HEK293 (cell line): ENCODE data around the gene KCNAB2.

ENCODE experiments used
- CTCF ChIA-PET: fragments of 350-600 bp; formaldehyde crosslinking; extraction: SDS; loops from one replicate; lab custom pipeline; 2021; ENCODE audit warnings: antibody characterized with exemption; lab: Yijun Ruan, JAX
- POLR2A ChIA-PET: fragments of 300-600 bp; formaldehyde crosslinking; extraction: SDS; loops from one replicate; lab custom pipeline; 2020; ENCODE audit warnings: antibody characterized with exemption, inconsistent platforms; lab: Yijun Ruan, JAX
- H3K27ac ChIP-seq: fragments of 200-500 bp; sonication (Bioruptor generic); 2 replicates; pipeline ENCODE4 v1.5.1; 2014; ENCODE audit warnings: low read depth, low read length, control low read depth, inconsistent platforms; ENCODE audit errors: extremely low read depth
- H3K36me3 ChIP-seq, 2 experiments: fragments of 200-500 bp in 1 of 2; sonication (Bioruptor generic) in 1 of 2; 1 replicate in 1 of 2; 2 replicates in 1 of 2; pipeline ENCODE4 v1.5.1; 2014 to 2017; ENCODE audit warnings: inconsistent platforms in 2 of 2, low read length in 2 of 2; ENCODE audit not compliant: control insufficient read depth in 2 of 2, insufficient read depth in 1 of 2
- H3K4me1 ChIP-seq: fragments of 200-500 bp; sonication (Bioruptor generic); 2 replicates; pipeline ENCODE4 v1.5.1; 2014; ENCODE audit warnings: mild to moderate bottlenecking, low read length, inconsistent platforms; ENCODE audit not compliant: control insufficient read depth, insufficient read depth
- H3K4me3 ChIP-seq: 2 replicates; pipeline ENCODE4 v1.5.1; 2011; ENCODE audit warnings: low read depth, mild to moderate bottlenecking, control low read depth, low read length, moderate library complexity
- H3K9me3 ChIP-seq: fragments of 200-500 bp; sonication (Bioruptor generic); 2 replicates; pipeline ENCODE4 v1.5.1; 2014; ENCODE audit warnings: low read depth, low read length, inconsistent platforms; ENCODE audit not compliant: control insufficient read depth, insufficient read depth
- GFI1B ChIP-seq: fragments of 450-650 bp; formaldehyde crosslinking; IDR thresholded peaks from 2 replicates; pipeline ENCODE4 v1.5.1; 2016; ENCODE audit warnings: missing biosample characterization, missing genetic modification characterization
- KLF16 ChIP-seq: fragments of 450-650 bp; formaldehyde crosslinking; IDR thresholded peaks from 2 replicates; pipeline ENCODE4 v1.5.1; 2017; ENCODE audit warnings: missing biosample characterization, missing genetic modification characterization
- KLF7 ChIP-seq: fragments of 450-650 bp; formaldehyde crosslinking; IDR thresholded peaks from 2 replicates; pipeline ENCODE4 v1.5.1; 2016; ENCODE audit warnings: missing biosample characterization, missing genetic modification characterization, borderline replicate concordance
- SCRT2 ChIP-seq: fragments of 450-650 bp; formaldehyde crosslinking; IDR thresholded peaks from 2 replicates; pipeline ENCODE4 v1.5.1; 2016; ENCODE audit warnings: missing biosample characterization, missing genetic modification characterization
- ZFP41 ChIP-seq: fragments of 450-650 bp; formaldehyde crosslinking; IDR thresholded peaks from 2 replicates; pipeline ENCODE4 v1.5.1; 2016; ENCODE audit warnings: missing biosample characterization, missing genetic modification characterization, borderline replicate concordance
- ZNF16 ChIP-seq: fragments of 450-650 bp; formaldehyde crosslinking; IDR thresholded peaks from 2 replicates; pipeline ENCODE4 v1.5.1; 2016; ENCODE audit warnings: low read depth, missing biosample characterization, missing genetic modification characterization
- ZNF174 ChIP-seq: fragments of 450-650 bp; formaldehyde crosslinking; IDR thresholded peaks from 2 replicates; pipeline ENCODE4 v1.5.0; 2017; ENCODE audit warnings: missing biosample characterization, mild to moderate bottlenecking, missing genetic modification characterization
- ZNF37A ChIP-seq: fragments of 450-650 bp; IDR thresholded peaks from 2 replicates; pipeline ENCODE4 v1.5.1; 2018; ENCODE audit warnings: missing biosample characterization, missing genetic modification characterization
- ZNF404 ChIP-seq: fragments of 450-650 bp; formaldehyde crosslinking; IDR thresholded peaks from 2 replicates; pipeline ENCODE4 v1.5.1; 2017; ENCODE audit warnings: missing biosample characterization, missing genetic modification characterization
- ZNF416 ChIP-seq: fragments of 450-650 bp; formaldehyde crosslinking; IDR thresholded peaks from 2 replicates; pipeline ENCODE4 v1.5.1; 2016; ENCODE audit warnings: missing biosample characterization, missing genetic modification characterization
- ZNF518A ChIP-seq: fragments of 450-650 bp; formaldehyde crosslinking; conservative IDR thresholded peaks from 2 replicates; pipeline ENCODE4 v1.5.1; 2016; ENCODE audit warnings: low read depth, missing biosample characterization, missing genetic modification characterization
- ZNF558 ChIP-seq: fragments of 450-650 bp; formaldehyde crosslinking; IDR thresholded peaks from 2 replicates; pipeline ENCODE4 v1.5.1; 2016; ENCODE audit warnings: missing biosample characterization, missing genetic modification characterization
- ZNF561 ChIP-seq: fragments of 450-650 bp; IDR thresholded peaks from 2 replicates; pipeline ENCODE4 v1.5.1; 2018; ENCODE audit warnings: missing biosample characterization, missing genetic modification characterization, borderline replicate concordance
- ZNF707 ChIP-seq: fragments of 450-650 bp; formaldehyde crosslinking; IDR thresholded peaks from 2 replicates; pipeline ENCODE4 v1.5.1; 2016; ENCODE audit warnings: missing biosample characterization, missing genetic modification characterization
- TF ChIP-seq, protein P1 (sequence below): fragments of 450-650 bp; formaldehyde crosslinking; IDR thresholded peaks from 2 replicates; pipeline ENCODE4 v1.5.1; 2016; ENCODE audit warnings: missing biosample characterization, missing genetic modification characterization
- TF ChIP-seq, protein P2 (sequence below): fragments of 450-650 bp; formaldehyde crosslinking; IDR thresholded peaks from 2 replicates; pipeline ENCODE4 v1.5.1; 2016; ENCODE audit warnings: missing biosample characterization, missing genetic modification characterization

KCNAB2 gene

DNA sequence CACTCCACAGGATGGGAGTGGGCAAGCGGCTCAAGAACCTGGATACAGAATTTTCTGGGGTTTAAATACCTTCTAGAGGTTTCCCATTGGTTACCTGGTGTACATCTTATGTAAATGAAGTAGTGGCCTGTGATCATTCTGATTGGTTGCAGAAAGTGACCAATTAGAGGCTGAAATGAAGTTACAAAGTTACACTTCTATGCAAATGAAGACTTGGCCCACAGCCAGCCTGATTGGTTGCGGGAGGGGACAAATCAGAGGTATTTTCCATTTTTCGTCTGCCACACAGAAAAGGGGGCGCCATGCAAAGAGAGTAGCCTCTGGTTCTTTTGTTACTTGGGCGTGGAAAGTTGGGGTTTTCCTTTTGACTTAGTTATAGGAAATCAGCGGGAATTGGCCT is 8.9 kb downstream of the KCNAB2 start:
- Histone ChIP-seq H3K4me3 (no peak overlapping the region), H3K9me3 (no peaks in the 10 kb centered on the region), H3K4me1 (no peaks in the 10 kb centered on the region), H3K27ac (no peak overlapping the region), H3K36me3 (no peaks in the 10 kb centered on the region)
- ChIA-PET CTCF (interaction anchor here (1.8 kb wide), 1 partner anchor 12 kb away, joined by 8 read pairs; no protein-coding TSS in a partner anchor), POLR2A (no interaction called here)
- TF ChIP-seq SCRT2 (tag by site-specific recombination) (no peak), ZNF404 (tag by site-specific recombination) (no peak), ZNF707 (tag by site-specific recombination) (no peak), ZNF16 (tag by site-specific recombination) (no peak), ZNF416 (tag by site-specific recombination) (no peak), KLF16 (tag by site-specific recombination) (no peak), ZNF561 (tag by site-specific recombination) (no peak), ZNF174 (tag by site-specific recombination) (no peak), ZNF518A (no peak), ZNF558 (tag by site-specific recombination) (no peak), GFI1B (no peak), ZNF37A (tag by site-specific recombination) (no peak), ZFP41 (tag by site-specific recombination) (no peak), KLF7 (tag by site-specific recombination) (no peak)
- TF ChIP-seq, protein P1, sequence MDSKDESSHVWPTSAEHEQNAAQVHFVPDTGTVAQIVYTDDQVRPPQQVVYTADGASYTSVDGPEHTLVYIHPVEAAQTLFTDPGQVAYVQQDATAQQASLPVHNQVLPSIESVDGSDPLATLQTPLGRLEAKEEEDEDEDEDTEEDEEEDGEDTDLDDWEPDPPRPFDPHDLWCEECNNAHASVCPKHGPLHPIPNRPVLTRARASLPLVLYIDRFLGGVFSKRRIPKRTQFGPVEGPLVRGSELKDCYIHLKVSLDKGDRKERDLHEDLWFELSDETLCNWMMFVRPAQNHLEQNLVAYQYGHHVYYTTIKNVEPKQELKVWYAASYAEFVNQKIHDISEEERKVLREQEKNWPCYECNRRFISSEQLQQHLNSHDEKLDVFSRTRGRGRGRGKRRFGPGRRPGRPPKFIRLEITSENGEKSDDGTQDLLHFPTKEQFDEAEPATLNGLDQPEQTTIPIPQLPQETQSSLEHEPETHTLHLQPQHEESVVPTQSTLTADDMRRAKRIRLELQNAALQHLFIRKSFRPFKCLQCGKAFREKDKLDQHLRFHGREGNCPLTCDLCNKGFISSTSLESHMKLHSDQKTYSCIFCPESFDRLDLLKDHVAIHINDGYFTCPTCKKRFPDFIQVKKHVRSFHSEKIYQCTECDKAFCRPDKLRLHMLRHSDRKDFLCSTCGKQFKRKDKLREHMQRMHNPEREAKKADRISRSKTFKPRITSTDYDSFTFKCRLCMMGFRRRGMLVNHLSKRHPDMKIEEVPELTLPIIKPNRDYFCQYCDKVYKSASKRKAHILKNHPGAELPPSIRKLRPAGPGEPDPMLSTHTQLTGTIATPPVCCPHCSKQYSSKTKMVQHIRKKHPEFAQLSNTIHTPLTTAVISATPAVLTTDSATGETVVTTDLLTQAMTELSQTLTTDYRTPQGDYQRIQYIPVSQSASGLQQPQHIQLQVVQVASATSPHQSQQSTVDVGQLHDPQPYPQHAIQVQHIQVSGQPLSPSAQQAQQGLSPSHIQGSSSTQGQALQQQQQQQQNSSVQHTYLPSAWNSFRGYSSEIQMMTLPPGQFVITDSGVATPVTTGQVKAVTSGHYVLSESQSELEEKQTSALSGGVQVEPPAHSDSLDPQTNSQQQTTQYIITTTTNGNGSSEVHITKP (tag by site-specific recombination), result no peak
- TF ChIP-seq, protein P2, sequence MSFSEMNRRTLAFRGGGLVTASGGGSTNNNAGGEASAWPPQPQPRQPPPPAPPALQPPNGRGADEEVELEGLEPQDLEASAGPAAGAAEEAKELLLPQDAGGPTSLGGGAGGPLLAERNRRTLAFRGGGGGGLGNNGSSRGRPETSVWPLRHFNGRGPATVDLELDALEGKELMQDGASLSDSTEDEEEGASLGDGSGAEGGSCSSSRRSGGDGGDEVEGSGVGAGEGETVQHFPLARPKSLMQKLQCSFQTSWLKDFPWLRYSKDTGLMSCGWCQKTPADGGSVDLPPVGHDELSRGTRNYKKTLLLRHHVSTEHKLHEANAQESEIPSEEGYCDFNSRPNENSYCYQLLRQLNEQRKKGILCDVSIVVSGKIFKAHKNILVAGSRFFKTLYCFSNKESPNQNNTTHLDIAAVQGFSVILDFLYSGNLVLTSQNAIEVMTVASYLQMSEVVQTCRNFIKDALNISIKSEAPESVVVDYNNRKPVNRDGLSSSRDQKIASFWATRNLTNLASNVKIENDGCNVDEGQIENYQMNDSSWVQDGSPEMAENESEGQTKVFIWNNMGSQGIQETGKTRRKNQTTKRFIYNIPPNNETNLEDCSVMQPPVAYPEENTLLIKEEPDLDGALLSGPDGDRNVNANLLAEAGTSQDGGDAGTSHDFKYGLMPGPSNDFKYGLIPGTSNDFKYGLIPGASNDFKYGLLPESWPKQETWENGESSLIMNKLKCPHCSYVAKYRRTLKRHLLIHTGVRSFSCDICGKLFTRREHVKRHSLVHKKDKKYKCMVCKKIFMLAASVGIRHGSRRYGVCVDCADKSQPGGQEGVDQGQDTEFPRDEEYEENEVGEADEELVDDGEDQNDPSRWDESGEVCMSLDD (tag by site-specific recombination), result no peak
